Stimulated activated CD4-positive, alpha-beta T cell treated with anti-CD3 and anti-CD28 coated beads, Interleukin-1b, Interleukin-23, amount 100 ng/mL, for 1 hour (primary cell): ENCODE data around the gene GJB6.

Experiments used
- DNase-seq, 2 donors: peaks; one replicate each; pipeline ENCODE4 v3.0.0-alpha.2; 2020; ENCODE audit warnings: low read depth in 2 of 2

GJB6 gene

GRCh38 chr13:20227730-20228129 lies 4.4 kb downstream of the GJB6 start:
- no peak for DNase-seq

- DNase-seq, result no peak
These were observed 4.8 kb downstream of the GJB6 start for GRCh38 chr13:20227288-20227687.

GRCh38 chr13:20222553-20222952 lies 9.6 kb downstream of the GJB6 start:
- DNase-seq, result no peak

GRCh38 chr13:20221772-20222171 lies 10.3 kb downstream of the GJB6 start:
- DNase-seq, result no peak

- no peak for DNase-seq
These were observed 12.5 kb downstream of the GJB6 start for GRCh38 chr13:20219577-20219976.

GRCh38 chr13:20217168-20217567 lies 15.0 kb downstream of the GJB6 start:
- no peak for DNase-seq

GRCh38 chr13:20209948-20210347 lies 22.2 kb downstream of the GJB6 start:
- DNase-seq, result no peak

GRCh38 chr13:20206698-20207235 lies 25.4 kb downstream of the GJB6 start:
- no peak for DNase-seq

GRCh38 chr13:20206065-20206697 lies 25.9 kb downstream of the GJB6 start:
- no peak for DNase-seq

- DNase-seq, result no peak
These were observed 33.3 kb downstream of the GJB6 start for GRCh38 chr13:20198781-20199180.

- DNase-seq, result no peak
These were observed 34.7 kb downstream of the GJB6 start for GRCh38 chr13:20197361-20197834.

GRCh38 chr13:20195801-20196200 lies 36.3 kb downstream of the GJB6 start:
- DNase-seq, result no peak

- no peak for DNase-seq
These were observed 38.0 kb downstream of the GJB6 start for GRCh38 chr13:20193907-20194631.

GRCh38 chr13:20193162-20193906 lies 38.8 kb downstream of the GJB6 start:
- no peak for DNase-seq

- DNase-seq, result no peak
These were observed 39.3 kb downstream of the GJB6 start, which contains the start of gene GJB2 for GRCh38 chr13:20192836-20193161. Gene GJB2 (minus strand): TSS chr13:20192938. CDS start chr13:20189581, 3,357 bp downstream.

- no peak for DNase-seq
These were observed 39.8 kb downstream of the GJB6 start for GRCh38 chr13:20192158-20192835.

GRCh38 chr13:20191311-20192157 lies 40.6 kb downstream of the GJB6 start:
- DNase-seq, result no peak

- DNase-seq, result no peak
These were observed 41.4 kb downstream of the GJB6 start for GRCh38 chr13:20190481-20191310.

- no peak for DNase-seq
These were observed 42.0 kb downstream of the GJB6 start for GRCh38 chr13:20190076-20190475.
